Measurements from ENCODE around the gene BABAM1. TPM values are rescaled to one million over a fixed set of nuclear protein-coding genes. Genes with fewer than 3 reads are reported as not detected.

BABAM1 gene
- total RNA-seq, 1 donor from 2014 or later, result 59.7 TPM

DNA sequence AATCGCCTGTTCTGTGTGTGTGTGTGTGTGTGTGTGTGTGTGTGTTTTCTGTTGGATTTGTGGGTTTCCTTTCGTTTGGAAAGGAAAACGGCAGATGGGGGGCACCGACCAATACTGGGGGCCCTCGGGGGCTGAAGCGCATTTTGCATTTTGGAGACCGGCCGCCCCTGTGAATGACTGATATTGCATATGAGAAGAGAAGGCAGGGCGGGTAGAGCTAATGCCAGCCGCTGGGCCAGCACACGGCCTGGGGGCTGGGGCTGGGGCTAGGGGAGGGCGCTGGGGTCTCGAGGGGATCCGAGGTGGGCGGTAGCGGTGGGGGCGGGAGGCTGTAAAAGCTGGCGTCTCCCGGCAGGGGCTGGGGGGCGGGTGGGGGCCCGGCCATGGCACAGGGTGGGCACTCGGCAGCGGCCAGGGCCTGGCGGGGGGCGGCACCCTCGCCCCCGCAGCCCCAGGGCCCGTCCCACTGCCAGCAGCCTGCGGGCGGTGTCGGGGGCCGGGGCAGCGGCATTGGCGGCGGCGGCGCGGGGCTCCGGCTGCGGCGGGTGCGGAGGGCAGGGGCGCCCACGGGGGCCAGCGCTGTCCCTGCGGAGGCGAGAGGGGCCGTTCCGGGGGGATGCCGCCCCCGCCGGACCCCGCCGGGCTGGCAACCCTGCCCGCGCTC lies 56.2 kb downstream of the BABAM1 start:
- Histone ChIP-seq H3K9me3 (no peaks in the 10 kb centered on the region), H3K36me3 (peaks cover 0 to 18% of the 10 kb centered on the region in 2 donors), H3K4me3 (no peak overlapping the region), H3K27me3 (no peaks in the 10 kb centered on the region), H3K4me1 (peaks cover 20% of the 10 kb centered on the region), H3K27ac (no peak overlapping the region)
- intact Hi-C loops (cut with DNase I), result no loop called here
- no peak for DNase-seq (ENCODE audit: extremely low spot score in 2 of 2)
- TF ChIP-seq, protein P1, sequence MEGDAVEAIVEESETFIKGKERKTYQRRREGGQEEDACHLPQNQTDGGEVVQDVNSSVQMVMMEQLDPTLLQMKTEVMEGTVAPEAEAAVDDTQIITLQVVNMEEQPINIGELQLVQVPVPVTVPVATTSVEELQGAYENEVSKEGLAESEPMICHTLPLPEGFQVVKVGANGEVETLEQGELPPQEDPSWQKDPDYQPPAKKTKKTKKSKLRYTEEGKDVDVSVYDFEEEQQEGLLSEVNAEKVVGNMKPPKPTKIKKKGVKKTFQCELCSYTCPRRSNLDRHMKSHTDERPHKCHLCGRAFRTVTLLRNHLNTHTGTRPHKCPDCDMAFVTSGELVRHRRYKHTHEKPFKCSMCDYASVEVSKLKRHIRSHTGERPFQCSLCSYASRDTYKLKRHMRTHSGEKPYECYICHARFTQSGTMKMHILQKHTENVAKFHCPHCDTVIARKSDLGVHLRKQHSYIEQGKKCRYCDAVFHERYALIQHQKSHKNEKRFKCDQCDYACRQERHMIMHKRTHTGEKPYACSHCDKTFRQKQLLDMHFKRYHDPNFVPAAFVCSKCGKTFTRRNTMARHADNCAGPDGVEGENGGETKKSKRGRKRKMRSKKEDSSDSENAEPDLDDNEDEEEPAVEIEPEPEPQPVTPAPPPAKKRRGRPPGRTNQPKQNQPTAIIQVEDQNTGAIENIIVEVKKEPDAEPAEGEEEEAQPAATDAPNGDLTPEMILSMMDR (IDR thresholded peaks at IDR 0.05), result no peak
- no peak for TF ChIP-seq POLR2AphosphoS5 (IDR thresholded peaks at IDR 0.05; ENCODE audit: insufficient read depth in 1 of 2, low read depth in 1 of 2)
- TF ChIP-seq POLR2A (IDR thresholded peaks at IDR 0.05), result no peak

DNA sequence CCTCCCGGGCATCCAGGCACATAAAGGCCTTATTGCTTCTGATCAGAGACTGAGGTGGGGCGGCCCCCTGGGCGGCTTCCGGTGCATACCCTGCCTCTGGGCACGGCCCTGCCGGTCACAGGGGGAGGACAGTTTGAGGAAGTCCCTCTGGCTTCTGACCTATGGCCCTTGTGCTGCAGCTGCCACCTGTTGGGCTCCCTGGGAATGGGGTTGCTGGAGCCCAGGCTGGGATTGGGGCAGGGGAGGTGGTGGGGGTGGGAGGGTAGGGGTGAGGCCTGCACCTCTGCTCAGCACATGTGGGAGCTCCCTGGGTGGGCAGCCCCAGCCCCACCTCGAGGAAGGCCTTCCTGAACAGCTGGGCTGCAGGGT lies 56.7 kb downstream of the BABAM1 start:
- Histone ChIP-seq H3K4me3 (no peak overlapping the region), H3K27me3 (peaks cover 4% of the 10 kb centered on the region), H3K4me1 (peaks cover 24% of the 10 kb centered on the region), H3K27ac (no peak overlapping the region), H3K36me3 (peaks cover 0 to 18% of the 10 kb centered on the region in 2 donors), H3K9me3 (no peaks in the 10 kb centered on the region)
- TF ChIP-seq POLR2A (IDR thresholded peaks at IDR 0.05), result no peak
- TF ChIP-seq, protein P1 (IDR thresholded peaks at IDR 0.05), result no peak
- TF ChIP-seq POLR2AphosphoS5 (IDR thresholded peaks at IDR 0.05; ENCODE audit: insufficient read depth in 1 of 2, low read depth in 1 of 2), result no peak
- intact Hi-C loops (cut with DNase I), result no loop called here
- DNase-seq (ENCODE audit: extremely low spot score in 2 of 2), result no peak

DNA sequence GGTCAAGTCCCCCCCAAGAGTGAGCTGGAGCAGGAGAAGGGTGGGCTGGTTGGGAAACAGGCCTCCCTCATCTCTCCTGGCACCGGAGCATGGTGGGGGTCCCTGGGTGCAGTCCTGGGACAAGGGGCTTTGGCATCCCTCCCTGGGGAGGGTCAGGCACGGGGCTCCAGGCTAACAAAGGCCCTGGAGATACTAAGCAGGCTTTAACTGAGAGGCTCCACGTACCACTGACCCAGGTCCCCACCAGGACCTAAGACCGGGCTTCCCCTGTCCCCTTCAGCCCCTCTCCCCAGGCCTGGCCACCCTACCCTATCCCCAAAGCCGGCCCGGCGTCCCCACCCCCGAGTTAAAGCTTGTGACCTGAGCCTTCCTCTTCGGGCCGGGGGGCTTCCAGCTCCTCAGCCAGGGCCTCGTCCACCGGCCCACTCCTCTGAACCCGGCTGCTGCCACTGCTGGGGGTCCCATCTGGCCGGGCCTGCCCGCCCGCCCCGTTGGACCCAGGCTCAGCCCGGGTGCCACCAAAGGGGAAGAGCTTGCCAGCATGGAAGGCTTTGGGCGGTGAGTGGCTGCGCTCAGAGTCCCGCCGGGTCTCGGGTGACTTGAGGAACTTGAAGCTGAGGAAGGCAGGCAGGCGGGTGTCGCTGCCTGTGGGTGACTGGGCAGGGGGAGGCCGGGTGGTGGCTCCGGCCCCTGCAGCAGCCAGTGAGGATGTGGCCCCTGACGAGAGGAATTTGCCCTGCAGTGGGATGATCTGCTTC lies 57.3 kb downstream of the BABAM1 start:
- Histone ChIP-seq H3K4me1 (peaks cover 30% of the 10 kb centered on the region), H3K27ac (no peak overlapping the region), H3K4me3 (no peak overlapping the region), H3K9me3 (no peaks in the 10 kb centered on the region), H3K36me3 (peaks cover 0 to 13% of the 10 kb centered on the region in 2 donors), H3K27me3 (peaks cover 7% of the 10 kb centered on the region)
- intact Hi-C loops (cut with DNase I), result no loop called here
- DNase-seq (ENCODE audit: extremely low spot score in 2 of 2), result no peak
- TF ChIP-seq, protein P1 (IDR thresholded peaks at IDR 0.05), result no peak
- no peak for TF ChIP-seq POLR2AphosphoS5 (IDR thresholded peaks at IDR 0.05; ENCODE audit: insufficient read depth in 1 of 2, low read depth in 1 of 2)
- no peak for TF ChIP-seq POLR2A (IDR thresholded peaks at IDR 0.05)

DNA sequence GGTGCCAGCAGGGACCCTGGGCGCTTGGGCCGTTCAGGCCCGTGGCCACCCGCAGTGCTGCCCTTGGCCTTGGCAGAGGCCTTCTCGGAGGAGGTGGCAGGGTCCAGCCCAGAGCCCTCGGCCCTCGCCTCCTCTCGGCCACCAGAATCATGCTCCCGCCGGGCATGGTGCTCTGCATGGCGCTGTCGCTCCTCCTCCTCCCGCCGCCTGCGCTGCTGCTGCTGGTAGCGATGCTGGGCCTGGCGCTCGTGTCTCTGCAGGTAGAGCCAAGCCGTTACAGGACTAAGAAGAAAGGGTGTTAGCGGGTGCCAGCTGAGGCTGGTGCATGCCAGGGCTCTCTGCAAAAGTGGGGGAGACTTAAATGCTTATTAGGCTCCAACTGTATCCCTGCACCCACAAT lies 57.9 kb downstream of the BABAM1 start:
- Histone ChIP-seq H3K4me1 (peaks cover 30% of the 10 kb centered on the region), H3K36me3 (peaks cover 0 to 7% of the 10 kb centered on the region in 2 donors), H3K27ac (no peak overlapping the region), H3K9me3 (no peaks in the 10 kb centered on the region), H3K4me3 (no peak overlapping the region), H3K27me3 (peaks cover 7% of the 10 kb centered on the region)
- intact Hi-C loops (cut with DNase I), result no loop called here
- no peak for TF ChIP-seq POLR2AphosphoS5 (IDR thresholded peaks at IDR 0.05; ENCODE audit: insufficient read depth in 1 of 2, low read depth in 1 of 2)
- TF ChIP-seq, protein P1 (IDR thresholded peaks at IDR 0.05), result no peak
- no peak for TF ChIP-seq POLR2A (IDR thresholded peaks at IDR 0.05)
- no peak for DNase-seq (ENCODE audit: extremely low spot score in 2 of 2)

Measured in vagina (tissue), 2 donors.